ENCODE measurements around the gene GFY. TPM values are rescaled to one million over a fixed set of nuclear protein-coding genes. Genes with fewer than 3 reads are reported as not detected.

The GFY gene
- total and polyA plus RNA-seq, 2 experiments from 2014 or later: not detected

DNA sequence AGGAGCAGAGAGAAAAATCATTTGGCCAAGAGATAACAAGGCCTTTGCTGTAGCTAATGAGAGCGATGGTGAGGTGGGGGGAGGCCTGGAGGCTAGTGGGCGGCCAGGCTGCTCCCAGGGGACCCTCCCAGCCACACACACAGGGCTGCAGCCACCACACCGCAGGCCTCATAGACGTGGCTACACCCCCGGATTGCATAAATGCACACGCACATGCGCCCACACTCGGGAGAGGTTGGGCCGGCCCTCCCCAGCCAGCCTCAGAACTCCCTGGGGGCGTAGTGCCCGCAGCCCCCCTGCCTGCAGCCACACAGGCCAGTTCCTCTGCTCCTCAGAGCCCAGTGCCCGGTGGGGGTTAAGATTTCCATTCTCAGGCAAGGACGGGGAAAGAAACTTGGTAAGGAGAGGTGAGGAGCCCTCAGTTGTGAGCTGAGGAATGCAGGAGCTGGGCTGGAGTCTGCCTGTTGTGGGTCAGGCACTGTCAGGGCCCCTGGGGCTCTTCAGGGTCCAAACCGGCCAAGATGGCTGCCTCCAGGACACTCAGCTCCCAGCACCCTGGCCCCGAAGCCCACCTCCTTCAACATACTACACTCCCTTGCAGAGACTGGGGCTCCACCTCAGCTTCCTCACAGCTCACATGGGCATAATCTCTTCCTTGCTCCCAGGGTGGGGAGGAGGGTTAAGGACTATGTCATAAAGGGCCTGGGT, 9.9 kb upstream of the GFY start:
- no peak for TF ChIP-seq EZH2 (IDR thresholded peaks at IDR 0.05; ENCODE audit: insufficient read depth, poor library complexity, severe bottlenecking)
- TF ChIP-seq EZH2phosphoT487 (IDR thresholded peaks at IDR 0.05; ENCODE audit: insufficient read depth, low read depth): no peak
- Histone ChIP-seq H3K27me3 (replicated peaks; ENCODE audit: insufficient read depth) (peaks cover 19% of the 10 kb centered on the region), H3K4me1 (ENCODE audit: insufficient read depth) (no peaks in the 10 kb centered on the region), H3K79me2 (ENCODE audit: insufficient read depth) (no peaks in the 10 kb centered on the region), H3K4me2 (ENCODE audit: unreplicated experiment) (no peak overlapping the region), H3F3A (ENCODE audit: insufficient read depth) (no peaks in the 10 kb centered on the region), H3K9me3 (ENCODE audit: low read depth) (no peaks in the 10 kb centered on the region), H3K27ac (no peak overlapping the region), H3K9ac (no peak overlapping the region), H3K36me3 (ENCODE audit: low read depth) (no peaks in the 10 kb centered on the region), H3K4me3 (no peak overlapping the region), H4K20me1 (ENCODE audit: insufficient read depth) (no peaks in the 10 kb centered on the region), H3K9me2 (ENCODE audit: insufficient read depth) (no peaks in the 10 kb centered on the region), H2AFZ (no peak overlapping the region)
- in situ Hi-C loops (cut with MboI): no loop called here
- peak; percentile 45 for DNase-seq
- WGBS, 2 experiments (ENCODE audit: low coverage in 1 of 2, low lambda C conversion rate in 2 of 2, missing lambda C conversion rate in 2 of 2): 35 to 38% methylated on average over 13 to 15 of the region's 15 CpGs

DNA sequence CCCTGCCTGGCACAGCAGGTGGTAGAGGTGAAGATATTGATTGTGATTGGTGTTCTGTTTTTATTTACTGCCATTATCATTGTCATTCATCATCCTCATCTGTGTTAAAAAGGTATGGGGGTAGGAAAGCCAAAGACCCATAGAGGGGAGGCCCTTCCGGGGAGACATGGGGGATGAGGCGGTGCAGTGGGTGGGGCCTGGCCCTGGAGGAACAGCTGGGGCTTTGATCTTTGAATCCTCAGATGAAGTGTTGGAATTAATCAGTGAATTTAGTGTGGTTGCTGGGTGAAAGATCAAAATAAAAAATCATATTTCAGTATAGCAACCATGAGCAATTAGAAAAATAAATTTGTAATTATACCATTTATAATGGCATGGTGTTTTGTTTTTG, 9.4 kb upstream of the GFY start:
- WGBS, 2 experiments (ENCODE audit: low coverage in 1 of 2, low lambda C conversion rate in 2 of 2, missing lambda C conversion rate in 2 of 2): 46 to 69% methylated on average over 2 of the region's 2 CpGs
- Histone ChIP-seq H4K20me1 (ENCODE audit: insufficient read depth) (no peaks in the 10 kb centered on the region), H3K27me3 (replicated peaks; ENCODE audit: insufficient read depth) (peaks cover 19% of the 10 kb centered on the region), H3K4me2 (ENCODE audit: unreplicated experiment) (no peak overlapping the region), H2AFZ (no peak overlapping the region), H3K9ac (no peak overlapping the region), H3F3A (ENCODE audit: insufficient read depth) (no peaks in the 10 kb centered on the region), H3K4me1 (ENCODE audit: insufficient read depth) (no peaks in the 10 kb centered on the region), H3K9me2 (ENCODE audit: insufficient read depth) (no peaks in the 10 kb centered on the region), H3K36me3 (ENCODE audit: low read depth) (no peaks in the 10 kb centered on the region), H3K79me2 (ENCODE audit: insufficient read depth) (no peaks in the 10 kb centered on the region), H3K27ac (no peak overlapping the region), H3K4me3 (no peak overlapping the region), H3K9me3 (ENCODE audit: low read depth) (no peaks in the 10 kb centered on the region)
- DNase-seq: no peak
- TF ChIP-seq EZH2 (IDR thresholded peaks at IDR 0.05; ENCODE audit: insufficient read depth, poor library complexity, severe bottlenecking): no peak
- TF ChIP-seq EZH2phosphoT487 (IDR thresholded peaks at IDR 0.05; ENCODE audit: insufficient read depth, low read depth): no peak
- in situ Hi-C loops (cut with MboI): no loop called here

- 36 to 37% methylated on average over 7 of the region's 7 CpGs for WGBS, 2 experiments (ENCODE audit: low coverage in 1 of 2, low lambda C conversion rate in 2 of 2, missing lambda C conversion rate in 2 of 2)
- no peak for DNase-seq
- Histone ChIP-seq H3K4me2 (ENCODE audit: unreplicated experiment) (no peak overlapping the region), H2AFZ (no peak overlapping the region), H3K27ac (no peak overlapping the region), H3K9me3 (ENCODE audit: low read depth) (no peaks in the 10 kb centered on the region), H3K9me2 (ENCODE audit: insufficient read depth) (no peaks in the 10 kb centered on the region), H3K4me3 (no peak overlapping the region), H3K36me3 (ENCODE audit: low read depth) (no peaks in the 10 kb centered on the region), H3K79me2 (ENCODE audit: insufficient read depth) (no peaks in the 10 kb centered on the region), H3K27me3 (replicated peaks; ENCODE audit: insufficient read depth) (peaks cover 27% of the 10 kb centered on the region), H3K4me1 (ENCODE audit: insufficient read depth) (0 out of 2 replicates have a peak, but pooled peaks cover 5% of the 10 kb centered on the region), H3K9ac (no peak overlapping the region), H3F3A (ENCODE audit: insufficient read depth) (no peaks in the 10 kb centered on the region), H4K20me1 (ENCODE audit: insufficient read depth) (no peaks in the 10 kb centered on the region)
- no peak for TF ChIP-seq EZH2phosphoT487 (IDR thresholded peaks at IDR 0.05; ENCODE audit: insufficient read depth, low read depth)
- no peak for TF ChIP-seq EZH2 (IDR thresholded peaks at IDR 0.05; ENCODE audit: insufficient read depth, poor library complexity, severe bottlenecking)
- in situ Hi-C loops (cut with MboI): no loop called here
Measured at GRCh38 chr19:49417088-49417487, 8.1 kb upstream of the GFY start.

DNA sequence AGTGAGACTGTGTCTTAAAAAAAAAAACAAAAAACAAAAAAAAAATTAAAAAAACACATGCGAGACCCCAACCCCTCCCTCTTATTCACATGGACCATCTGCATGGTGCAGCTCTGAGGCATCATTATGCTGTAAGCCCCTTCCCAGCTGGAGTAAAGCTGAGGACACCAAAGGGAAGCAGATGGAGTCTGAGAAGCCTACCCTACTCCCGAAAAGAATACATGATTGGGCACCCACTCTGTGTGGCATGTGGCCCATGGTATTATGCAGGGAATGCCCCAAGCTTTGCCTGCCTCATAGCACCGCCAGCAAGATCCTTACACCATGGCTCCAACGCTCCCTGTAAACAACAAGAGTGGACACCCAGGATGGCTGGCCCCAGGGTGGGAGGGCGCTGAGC, 6.7 kb upstream of the GFY start:
- Histone ChIP-seq H3K27ac (no peak overlapping the region), H4K20me1 (ENCODE audit: insufficient read depth) (no peaks in the 10 kb centered on the region), H3F3A (ENCODE audit: insufficient read depth) (no peaks in the 10 kb centered on the region), H3K4me3 (no peak overlapping the region), H3K79me2 (ENCODE audit: insufficient read depth) (no peaks in the 10 kb centered on the region), H3K4me2 (ENCODE audit: unreplicated experiment) (no peak overlapping the region), H3K27me3 (replicated peaks; ENCODE audit: insufficient read depth) (peaks cover 41% of the 10 kb centered on the region), H2AFZ (no peak overlapping the region), H3K9me2 (ENCODE audit: insufficient read depth) (no peaks in the 10 kb centered on the region), H3K9me3 (ENCODE audit: low read depth) (no peaks in the 10 kb centered on the region), H3K9ac (no peak overlapping the region), H3K36me3 (ENCODE audit: low read depth) (no peaks in the 10 kb centered on the region), H3K4me1 (ENCODE audit: insufficient read depth) (0 out of 2 replicates have a peak, but pooled peaks cover 5% of the 10 kb centered on the region)
- in situ Hi-C loops (cut with MboI): no loop called here
- no peak for TF ChIP-seq EZH2 (IDR thresholded peaks at IDR 0.05; ENCODE audit: insufficient read depth, poor library complexity, severe bottlenecking)
- TF ChIP-seq EZH2phosphoT487 (IDR thresholded peaks at IDR 0.05; ENCODE audit: insufficient read depth, low read depth): no peak
- no peak for DNase-seq
- 47 to 56% methylated on average over 5 of the region's 5 CpGs for whole genome bisulfite sequencing, 2 experiments (ENCODE audit: low coverage in 1 of 2, low lambda C conversion rate in 2 of 2, missing lambda C conversion rate in 2 of 2)
